Naive thymus-derived CD4-positive, alpha-beta T cell (primary cell): ENCODE measurements around the gene NPAS3. TPM values are rescaled to one million over a fixed set of nuclear protein-coding genes. Genes with fewer than 3 reads are reported as not detected.

Experiments used
- ATAC-seq: fragments of 150-1000 bp; cut with Tn5 transposase; 2 replicates; pipeline ENCODE4 v1.10.0; 2021; ENCODE audit warnings: mild to moderate bottlenecking, moderate library complexity
- CTCF ChIA-PET: fragments of 350-600 bp; sonication (Branson Sonifier 250); formaldehyde crosslinking; loops from one replicate; lab custom pipeline; 2021; ENCODE audit warnings: antibody characterized with exemption; lab: Charles Lee
- POLR2A ChIA-PET: fragments of 350-600 bp; sonication (Branson Sonifier 250); formaldehyde crosslinking; loops from one replicate; lab custom pipeline; 2021; ENCODE audit warnings: antibody characterized with exemption, inconsistent platforms; lab: Charles Lee
- DNase-seq, 9 donors: peaks; one replicate each; pipeline versions ENCODE4 v3.0.0 to v3.0.0-alpha.2; 2020 to 2022; ENCODE audit warnings: mixed read lengths in 1 of 9
- H3K27ac ChIP-seq: one replicate; pipeline ENCODE4 v1.7.0; 2013; ENCODE audit warnings: mild to moderate bottlenecking, low read depth, low read length, moderate library complexity
- H3K27me3 ChIP-seq, 2 donors: one replicate each; pipeline ENCODE4 v1.7.0; 2013; ENCODE audit warnings: low read length in 2 of 2, mild to moderate bottlenecking in 2 of 2, moderate library complexity in 2 of 2; ENCODE audit not compliant: control insufficient read depth in 2 of 2, insufficient read depth in 2 of 2
- H3K36me3 ChIP-seq, 3 experiments: 1 replicate in 2 of 3; 2 replicates in 1 of 3; pipeline ENCODE4 v1.7.0; 2013; ENCODE audit warnings: low read length in 3 of 3, mild to moderate bottlenecking in 3 of 3, moderate library complexity in 1 of 3; ENCODE audit not compliant: insufficient read depth in 3 of 3, control insufficient read depth in 2 of 3
- H3K4me1 ChIP-seq, 2 donors: one replicate each; pipeline ENCODE4 v1.7.0; 2013; ENCODE audit warnings: low read length in 2 of 2, mild to moderate bottlenecking in 2 of 2, moderate library complexity in 1 of 2; ENCODE audit not compliant: control insufficient read depth in 2 of 2, insufficient read depth in 2 of 2
- H3K4me3 ChIP-seq: 2 replicates; pipeline ENCODE4 v1.7.0; 2013; ENCODE audit warnings: mild to moderate bottlenecking, low read length
- H3K9me3 ChIP-seq, 3 experiments: 1 replicate in 2 of 3; 2 replicates in 1 of 3; pipeline ENCODE4 v1.7.0; 2013; ENCODE audit warnings: low read length in 3 of 3; ENCODE audit not compliant: control insufficient read depth in 2 of 3
- H3K27ac Mint-ChIP-seq, 9 donors: one replicate each; pipeline ENCODE4 v1.8.0; 2020 to 2022; ENCODE audit warnings: mixed read lengths in 9 of 9, mild to moderate bottlenecking in 8 of 9, moderate library complexity in 5 of 9, inconsistent platforms in 2 of 9
- H3K27me3 Mint-ChIP-seq, 5 donors: one replicate each; pipeline ENCODE4 v1.8.0; 2021 to 2022; ENCODE audit warnings: mixed read lengths in 5 of 5, mild to moderate bottlenecking in 1 of 5
- H3K36me3 Mint-ChIP-seq, 5 donors: one replicate each; pipeline ENCODE4 v1.8.0; 2020 to 2022; ENCODE audit warnings: mixed read lengths in 5 of 5, mild to moderate bottlenecking in 3 of 5, inconsistent platforms in 1 of 5
- H3K4me1 Mint-ChIP-seq, 7 donors: one replicate each; pipeline ENCODE4 v1.8.0; 2020 to 2022; ENCODE audit warnings: mixed read lengths in 7 of 7, mild to moderate bottlenecking in 3 of 7, inconsistent platforms in 1 of 7
- H3K4me3 Mint-ChIP-seq, 10 donors: one replicate each; pipeline ENCODE4 v1.8.0; 2020 to 2022; ENCODE audit warnings: mild to moderate bottlenecking in 10 of 10, mixed read lengths in 10 of 10, moderate library complexity in 6 of 10, inconsistent platforms in 2 of 10
- H3K9me3 Mint-ChIP-seq, 11 donors: one replicate each; pipeline ENCODE4 v1.8.0; 2020 to 2022; ENCODE audit warnings: mixed read lengths in 11 of 11, mild to moderate bottlenecking in 4 of 11, inconsistent platforms in 1 of 11, moderate library complexity in 1 of 11
- intact Hi-C, 2 donors: fragments of 100-400 bp; cut with micrococcal nuclease; formaldehyde crosslinking; loops; one replicate each; pipeline ENCODE4 v1.15.1; 2023
- polyA plus RNA-seq, 2 donors: library from polyadenylated mRNA; unstranded; fragments of 300-500 nt; fragmentation: Illumina TruSeq; gene quantifications; one replicate each; pipeline ENCODE4 v1.2.3, GENCODE V29; 2021
- total RNA-seq, 6 experiments: library from RNA in 5 of 6; stranded (reverse) in 5 of 6; gene quantifications; 1 replicate in 5 of 6; 2 replicates in 1 of 6; pipeline ENCODE4 v1.2.3 and lab custom pipeline; 2021 to 2026

Gene NPAS3
- total and polyA plus RNA-seq, 7 experiments from 2014 or later: not detected

GRCh38 chr14:33455654-33456345 is 517.1 kb downstream of the NPAS3 start:
- Histone ChIP-seq H3K9me3 (no peaks in the 10 kb centered on the region), H3K27me3 (no peaks in the 10 kb centered on the region), H3K4me1 (no peaks in the 10 kb centered on the region), H3K4me3 (no peak overlapping the region), H3K36me3 (no peaks in the 10 kb centered on the region), H3K27ac (no peak overlapping the region)
- CTCF ChIA-PET: no interaction called here
- H3K4me1 Mint-ChIP-seq: peaks cover 0 to 12% (median 10%) of the 10 kb centered on the region in 7 donors
- intact Hi-C loops: no loop called here
- H3K27me3 Mint-ChIP-seq: peaks cover 0 to 6% (median 0%) of the 10 kb centered on the region in 5 donors
- no peak for DNase-seq
- no peaks in the 10 kb centered on the region for H3K36me3 Mint-ChIP-seq
- H3K9me3 Mint-ChIP-seq: peaks cover 0 to 3% (median 0%) of the 10 kb centered on the region in 11 donors
- H3K27ac Mint-ChIP-seq: no peak overlapping the region
- POLR2A ChIA-PET: no interaction called here
- no peak for ATAC-seq
- no peak overlapping the region for H3K4me3 Mint-ChIP-seq

GRCh38 chr14:33457021-33457420 is 518.3 kb downstream of the NPAS3 start:
- intact Hi-C loops: no loop called here
- H3K4me1 ChIP-seq: no peaks in the 10 kb centered on the region
- ChIA-PET CTCF (no interaction called here), POLR2A (no interaction called here)
- ATAC-seq (no peak), DNase-seq (no peak)
- H3K27ac ChIP-seq: no peak overlapping the region
- Mint-ChIP-seq H3K27ac (no peak overlapping the region), H3K9me3 (peaks cover 0 to 3% (median 0%) of the 10 kb centered on the region in 11 donors), H3K4me1 (peaks cover 0 to 12% (median 10%) of the 10 kb centered on the region in 7 donors), H3K4me3 (no peak overlapping the region), H3K27me3 (peaks cover 0 to 6% (median 0%) of the 10 kb centered on the region in 5 donors), H3K36me3 (no peaks in the 10 kb centered on the region)
- H3K9me3 ChIP-seq: no peaks in the 10 kb centered on the region
- no peaks in the 10 kb centered on the region for H3K36me3 ChIP-seq
- H3K27me3 ChIP-seq: no peaks in the 10 kb centered on the region
- no peak overlapping the region for H3K4me3 ChIP-seq

GRCh38 chr14:33457617-33458016 is 518.9 kb downstream of the NPAS3 start:
- peaks cover 0 to 12% (median 10%) of the 10 kb centered on the region in 7 donors for H3K4me1 Mint-ChIP-seq
- CTCF ChIA-PET: no interaction called here
- H3K27me3 ChIP-seq: no peaks in the 10 kb centered on the region
- intact Hi-C loops: no loop called here
- no peaks in the 10 kb centered on the region for H3K4me1 ChIP-seq
- H3K9me3 ChIP-seq: no peaks in the 10 kb centered on the region
- DNase-seq (no peak), ATAC-seq (no peak)
- POLR2A ChIA-PET: no interaction called here
- H3K27ac Mint-ChIP-seq: no peak overlapping the region
- H3K36me3 ChIP-seq: no peaks in the 10 kb centered on the region
- H3K9me3 Mint-ChIP-seq: peaks cover 0 to 3% (median 0%) of the 10 kb centered on the region in 11 donors
- no peak overlapping the region for H3K27ac ChIP-seq
- no peaks in the 10 kb centered on the region for H3K36me3 Mint-ChIP-seq
- no peak overlapping the region for H3K4me3 Mint-ChIP-seq
- peaks cover 0 to 6% (median 0%) of the 10 kb centered on the region in 5 donors for H3K27me3 Mint-ChIP-seq
- H3K4me3 ChIP-seq: no peak overlapping the region

- no peak overlapping the region for H3K4me3 Mint-ChIP-seq
Measured at GRCh38 chr14:33460164-33460563, 521.5 kb downstream of the NPAS3 start.

GRCh38 chr14:33461036-33461435 is 522.4 kb downstream of the NPAS3 start:
- no peak overlapping the region for H3K4me3 Mint-ChIP-seq

More at GRCh38 chr14:33460164-33460563, 521.5 kb downstream of the NPAS3 start:
- Histone ChIP-seq H3K36me3 (no peaks in the 10 kb centered on the region), H3K4me3 (no peak overlapping the region), H3K4me1 (no peaks in the 10 kb centered on the region), H3K9me3 (no peaks in the 10 kb centered on the region), H3K27ac (no peak overlapping the region), H3K27me3 (no peaks in the 10 kb centered on the region)
- peaks cover 0 to 3% (median 0%) of the 10 kb centered on the region in 11 donors for H3K9me3 Mint-ChIP-seq
- ATAC-seq (no peak), DNase-seq (no peak)
- H3K27ac Mint-ChIP-seq: no peak overlapping the region
- CTCF ChIA-PET: no interaction called here
- POLR2A ChIA-PET: no interaction called here
- H3K36me3 Mint-ChIP-seq: no peaks in the 10 kb centered on the region
- H3K4me1 Mint-ChIP-seq: no peaks in the 10 kb centered on the region
- H3K27me3 Mint-ChIP-seq: peaks cover 0 to 6% (median 0%) of the 10 kb centered on the region in 5 donors
- intact Hi-C loops: no loop called here

GRCh38 chr14:33463731-33464130 is 525.1 kb downstream of the NPAS3 start:
- DNase-seq: no peak
- H3K4me3 ChIP-seq: no peak overlapping the region
- intact Hi-C loops: no loop called here
- no peaks in the 10 kb centered on the region for H3K36me3 ChIP-seq
- no peaks in the 10 kb centered on the region for H3K4me1 ChIP-seq
- no peak overlapping the region for H3K27ac ChIP-seq
- H3K27me3 Mint-ChIP-seq: peaks cover 0 to 6% (median 0%) of the 10 kb centered on the region in 5 donors
- no peaks in the 10 kb centered on the region for H3K4me1 Mint-ChIP-seq
- H3K9me3 Mint-ChIP-seq: peaks cover 0 to 3% (median 0%) of the 10 kb centered on the region in 11 donors
- H3K27ac Mint-ChIP-seq: no peak overlapping the region
- no peaks in the 10 kb centered on the region for H3K27me3 ChIP-seq
- POLR2A ChIA-PET: no interaction called here
- H3K36me3 Mint-ChIP-seq: no peaks in the 10 kb centered on the region
- H3K4me3 Mint-ChIP-seq: no peak overlapping the region
- ATAC-seq: no peak
- no peaks in the 10 kb centered on the region for H3K9me3 ChIP-seq
- CTCF ChIA-PET: no interaction called here

More at GRCh38 chr14:33461036-33461435, 522.4 kb downstream of the NPAS3 start:
- H3K4me1 ChIP-seq: no peaks in the 10 kb centered on the region
- ChIA-PET POLR2A (no interaction called here), CTCF (no interaction called here)
- Mint-ChIP-seq H3K36me3 (no peaks in the 10 kb centered on the region), H3K4me1 (no peaks in the 10 kb centered on the region), H3K27ac (no peak overlapping the region), H3K9me3 (peaks cover 0 to 3% (median 0%) of the 10 kb centered on the region in 11 donors), H3K27me3 (peaks cover 0 to 6% (median 0%) of the 10 kb centered on the region in 5 donors)
- H3K4me3 ChIP-seq: no peak overlapping the region
- no peak overlapping the region for H3K27ac ChIP-seq
- intact Hi-C loops: no loop called here
- no peaks in the 10 kb centered on the region for H3K9me3 ChIP-seq
- ATAC-seq (no peak), DNase-seq (no peak)
- no peaks in the 10 kb centered on the region for H3K27me3 ChIP-seq
- no peaks in the 10 kb centered on the region for H3K36me3 ChIP-seq
